ENCODE data around the gene MAD1L1.

GRCh38 chr7:2080060-2080387 lies 152.7 kb downstream of the MAD1L1 start:
- no peak for TF ChIP-seq EZH2 (IDR thresholded peaks at IDR 0.05)
- TF ChIP-seq POLR2AphosphoS5 (IDR thresholded peaks at IDR 0.05; ENCODE audit: borderline replicate concordance, low read depth, low read length): no peak
- TF ChIP-seq FOXP2 (optimal IDR thresholded peaks at IDR 0.05; ENCODE audit: control extremely low read depth, extremely low read length, insufficient read depth): no peak
